ENCODE measurements around the gene PRRC2C. TPM values are rescaled to one million over a fixed set of nuclear protein-coding genes. Genes with fewer than 3 reads are reported as not detected.

PRRC2C gene
- total and polyA plus RNA-seq, 2 of the 4 experiments (the other 2 are of a cell fraction): 54.0 to 58.3 TPM

DNA sequence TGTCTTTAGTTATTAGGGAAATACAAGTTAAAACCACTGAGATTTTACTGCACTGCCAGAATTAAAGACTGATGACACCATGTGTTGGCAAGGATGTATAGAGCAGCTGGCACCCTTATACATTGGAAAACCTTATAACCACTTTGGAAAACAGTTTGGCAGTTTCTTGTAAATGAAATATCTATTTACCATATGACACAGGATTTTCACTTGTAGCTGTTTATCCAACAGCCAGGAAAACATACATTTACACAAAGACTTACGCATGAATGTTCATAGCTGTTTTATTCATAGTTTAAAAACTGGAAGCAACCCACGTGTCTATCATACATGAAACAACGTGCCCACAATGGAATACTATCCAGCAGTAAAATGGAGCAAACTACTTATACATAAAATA lies 45.3 kb downstream of the PRRC2C start:
- WGBS, 2 experiments (ENCODE audit: extremely low coverage in 2 of 2, insufficient read length in 1 of 2): no CpG with 5 or more reads among the region's 3 CpGs
- Histone ChIP-seq H3K9ac (ENCODE audit: low read depth, low read length) (no peak overlapping the region), H3K4me2 (ENCODE audit: low read depth, low read length) (no peak overlapping the region), H3K27ac (ENCODE audit: insufficient read depth, low read length) (no peak overlapping the region), H2AK9ac (replicated peaks; ENCODE audit: low read depth, low read length, poor library complexity) (no peak overlapping the region), H4K5ac (ENCODE audit: low read depth, low read length) (no peak overlapping the region), H2AFZ (replicated peaks; ENCODE audit: low read length, poor library complexity) (no peak overlapping the region), H3K14ac (replicated peaks; ENCODE audit: low read depth, low read length) (no peak overlapping the region), H3K23ac (ENCODE audit: low read depth, low read length) (no peak overlapping the region), H3K9me1 (ENCODE audit: insufficient read depth, low read length) (no peaks in the 10 kb centered on the region), H2AK5ac (ENCODE audit: low read depth, low read length) (no peak overlapping the region), H2BK120ac (ENCODE audit: low read depth, low read length) (no peak overlapping the region), H3K4me1 (ENCODE audit: control insufficient read depth, insufficient read depth, low read length) (no peaks in the 10 kb centered on the region), H4K20me1 (ENCODE audit: insufficient read depth, low read length) (no peaks in the 10 kb centered on the region; the same call in 1 of the 2 replicates), H4K8ac (ENCODE audit: low read depth in 2 of 2, low read length in 2 of 2) (no peak overlapping the region), H3K56ac (ENCODE audit: extremely low read depth, insufficient read depth, low read length) (no peak overlapping the region), H3K27me3 (ENCODE audit: control insufficient read depth, insufficient read depth, low read length) (no peaks in the 10 kb centered on the region), H3K4me3 (ENCODE audit: insufficient read depth, low read depth, low read length) (no peak overlapping the region), H2BK20ac (ENCODE audit: low read depth, low read length) (no peak overlapping the region), H3K9me3 (ENCODE audit: control insufficient read depth, insufficient read depth, low read length) (no peaks in the 10 kb centered on the region), H3K79me1 (ENCODE audit: low read depth in 1 of 2, low read length in 2 of 2) (peaks cover 7 to 23% of the 10 kb centered on the region in 2 experiments; a peak in 3 of 4 replicates), H2BK15ac (ENCODE audit: low read depth, low read length) (no peak overlapping the region), H4K91ac (ENCODE audit: insufficient read depth, low read depth, low read length) (no peak overlapping the region), H3K18ac (ENCODE audit: low read depth, low read length) (no peak overlapping the region), H3K4ac (ENCODE audit: low read depth, low read length) (no peak overlapping the region), H3K36me3 (ENCODE audit: control insufficient read depth, insufficient read depth, low read length) (peaks cover 40% of the 10 kb centered on the region), H2BK5ac (ENCODE audit: low read depth, low read length, poor library complexity, severe bottlenecking) (no peak overlapping the region)
- in situ Hi-C loops (cut with MboI; ENCODE audit: low sequenced_read_pairs): no loop called here
- dilution Hi-C loops (cut with HindIII; ENCODE audit: low sequenced_read_pairs, unreplicated experiment): no loop called here
- TF ChIP-seq CEBPB (IDR thresholded peaks at IDR 0.05; ENCODE audit: low read depth, low read length) (no peak), NFE2L2 (IDR thresholded peaks at IDR 0.05; ENCODE audit: low read depth, low read length) (no peak), RCOR1 (IDR thresholded peaks at IDR 0.05; ENCODE audit: insufficient replicate concordance, low read length) (no peak), MXI1 (IDR thresholded peaks at IDR 0.05; ENCODE audit: borderline replicate concordance, low read depth, low read length) (no peak)
- TF ChIP-seq, protein P1, sequence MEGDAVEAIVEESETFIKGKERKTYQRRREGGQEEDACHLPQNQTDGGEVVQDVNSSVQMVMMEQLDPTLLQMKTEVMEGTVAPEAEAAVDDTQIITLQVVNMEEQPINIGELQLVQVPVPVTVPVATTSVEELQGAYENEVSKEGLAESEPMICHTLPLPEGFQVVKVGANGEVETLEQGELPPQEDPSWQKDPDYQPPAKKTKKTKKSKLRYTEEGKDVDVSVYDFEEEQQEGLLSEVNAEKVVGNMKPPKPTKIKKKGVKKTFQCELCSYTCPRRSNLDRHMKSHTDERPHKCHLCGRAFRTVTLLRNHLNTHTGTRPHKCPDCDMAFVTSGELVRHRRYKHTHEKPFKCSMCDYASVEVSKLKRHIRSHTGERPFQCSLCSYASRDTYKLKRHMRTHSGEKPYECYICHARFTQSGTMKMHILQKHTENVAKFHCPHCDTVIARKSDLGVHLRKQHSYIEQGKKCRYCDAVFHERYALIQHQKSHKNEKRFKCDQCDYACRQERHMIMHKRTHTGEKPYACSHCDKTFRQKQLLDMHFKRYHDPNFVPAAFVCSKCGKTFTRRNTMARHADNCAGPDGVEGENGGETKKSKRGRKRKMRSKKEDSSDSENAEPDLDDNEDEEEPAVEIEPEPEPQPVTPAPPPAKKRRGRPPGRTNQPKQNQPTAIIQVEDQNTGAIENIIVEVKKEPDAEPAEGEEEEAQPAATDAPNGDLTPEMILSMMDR (conservative IDR thresholded peaks at IDR 0.05; ENCODE audit: low read depth, low read length): no peak
- intact Hi-C loops (cut with micrococcal nuclease): loop anchor here (5.0 kb wide), 1 partner anchor 37 kb away; no protein-coding TSS in a partner anchor
- BruUV-seq (replicated peaks): no TSS peak
- ChIA-PET POLR2A (ENCODE audit: unreplicated experiment) (no interaction called here), CTCF (interaction anchor here (1.4 kb wide), 1 partner anchor 16 kb away, joined by 5 read pairs; no protein-coding TSS in a partner anchor)
- no peak for ATAC-seq (ENCODE audit: low read depth)
- DNase-seq: no peak

Measured in IMR-90 (cell line).